HEK293T (cell line): ENCODE results near the gene RELB.

Experiments
- BHLHE40 ChIP-seq: fragments of 450-650 bp; IDR thresholded peaks from 2 replicates; pipeline ENCODE4 v1.6.1; 2016; ENCODE audit warnings: mild to moderate bottlenecking, moderate library complexity, borderline replicate concordance
- ELF4 ChIP-seq: fragments of 450-650 bp; IDR thresholded peaks from 2 replicates; pipeline ENCODE4 v1.6.1; 2017; ENCODE audit warnings: antibody characterized with exemption
- FOXK2 ChIP-seq: fragments of 450-650 bp; IDR thresholded peaks from 2 replicates; pipeline ENCODE4 v1.6.1; 2016; ENCODE audit warnings: mild to moderate bottlenecking
- FOXM1 ChIP-seq: fragments of 450-650 bp; IDR thresholded peaks from 2 replicates; pipeline ENCODE4 v1.6.1; 2017; ENCODE audit warnings: mild to moderate bottlenecking, borderline replicate concordance
- PKNOX1 ChIP-seq: fragments of 450-650 bp; IDR thresholded peaks from 2 replicates; pipeline ENCODE4 v1.6.1; 2016
- SP1 ChIP-seq: fragments of 450-650 bp; IDR thresholded peaks from 2 replicates; pipeline ENCODE4 v1.6.1; 2017
- SUZ12 ChIP-seq: fragments of 450-650 bp; IDR thresholded peaks from 2 replicates; pipeline ENCODE4 v1.6.1; 2016; ENCODE audit warnings: mild to moderate bottlenecking

- TF ChIP-seq SP1 (no peak), BHLHE40 (no peak), FOXM1 (no peak), PKNOX1 (no peak), ELF4 (no peak), FOXK2 (no peak), SUZ12 (no peak)
Measured at GRCh38 chr19:44988896-44989556, 12.2 kb upstream of the RELB start.
